ENCODE measurements around the gene IQSEC3. TPM values are rescaled to one million over a fixed set of nuclear protein-coding genes. Genes with fewer than 3 reads are reported as not detected.

Gene IQSEC3
- total RNA-seq, 1 experiment from 2014 or later = not detected

DNA sequence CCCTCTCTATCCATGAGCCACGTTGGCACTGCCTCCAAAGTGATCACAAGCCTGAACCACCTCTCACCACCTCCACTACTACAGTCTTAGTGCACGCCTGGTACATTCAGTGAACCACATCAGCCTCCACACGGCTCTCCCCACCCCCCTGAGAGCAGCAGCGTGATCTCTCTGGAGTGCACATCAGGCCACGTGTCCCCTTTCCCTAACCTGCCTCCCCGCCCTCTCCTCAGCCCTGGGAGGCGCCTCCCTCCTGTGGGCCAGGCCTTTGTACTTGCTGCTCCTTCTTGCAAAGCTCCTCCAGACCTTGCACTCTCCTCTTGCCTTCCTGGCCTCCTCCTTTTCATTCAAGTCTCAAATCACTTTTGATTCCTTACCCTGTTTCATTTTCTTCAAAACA lies 97.6 kb downstream of the IQSEC3 start:
- BruUV-seq (replicated peaks) = no TSS peak
- CTCF ChIA-PET = no interaction called here
- Histone ChIP-seq H3K36me3 (ENCODE audit: control insufficient read depth, insufficient read depth, low read length) (no peaks in the 10 kb centered on the region), H3K4me1 (ENCODE audit: control insufficient read depth, insufficient read depth, low read length) (no peaks in the 10 kb centered on the region), H3K9me3 (ENCODE audit: control insufficient read depth, insufficient read depth, low read depth, low read length) (no peaks in the 10 kb centered on the region), H3K27me3 (ENCODE audit: control insufficient read depth, insufficient read depth, low read length) (no peaks in the 10 kb centered on the region), H3K4me3 (ENCODE audit: low read depth in 2 of 2, low read length in 2 of 2) (no peak overlapping the region), H3K27ac (ENCODE audit: low read length) (no peak overlapping the region)
- no peak for DNase-seq (ENCODE audit: low read depth, low spot score)
- intact Hi-C loops (cut with micrococcal nuclease; ENCODE audit: unreplicated experiment) (no loop called here), in situ Hi-C loops (cut with HindIII; ENCODE audit: low pct_unique_long_range_greater_than_20kb, low sequenced_read_pairs) (no loop called here)
- POLR2A ChIA-PET = no interaction called here
- ATAC-seq = no peak
- TF ChIP-seq, protein P1, sequence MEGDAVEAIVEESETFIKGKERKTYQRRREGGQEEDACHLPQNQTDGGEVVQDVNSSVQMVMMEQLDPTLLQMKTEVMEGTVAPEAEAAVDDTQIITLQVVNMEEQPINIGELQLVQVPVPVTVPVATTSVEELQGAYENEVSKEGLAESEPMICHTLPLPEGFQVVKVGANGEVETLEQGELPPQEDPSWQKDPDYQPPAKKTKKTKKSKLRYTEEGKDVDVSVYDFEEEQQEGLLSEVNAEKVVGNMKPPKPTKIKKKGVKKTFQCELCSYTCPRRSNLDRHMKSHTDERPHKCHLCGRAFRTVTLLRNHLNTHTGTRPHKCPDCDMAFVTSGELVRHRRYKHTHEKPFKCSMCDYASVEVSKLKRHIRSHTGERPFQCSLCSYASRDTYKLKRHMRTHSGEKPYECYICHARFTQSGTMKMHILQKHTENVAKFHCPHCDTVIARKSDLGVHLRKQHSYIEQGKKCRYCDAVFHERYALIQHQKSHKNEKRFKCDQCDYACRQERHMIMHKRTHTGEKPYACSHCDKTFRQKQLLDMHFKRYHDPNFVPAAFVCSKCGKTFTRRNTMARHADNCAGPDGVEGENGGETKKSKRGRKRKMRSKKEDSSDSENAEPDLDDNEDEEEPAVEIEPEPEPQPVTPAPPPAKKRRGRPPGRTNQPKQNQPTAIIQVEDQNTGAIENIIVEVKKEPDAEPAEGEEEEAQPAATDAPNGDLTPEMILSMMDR (IDR thresholded peaks at IDR 0.05) = no peak
- no peak for TF ChIP-seq TCF7L2 (IDR thresholded peaks at IDR 0.05; ENCODE audit: low read depth, low read length)
- TF ChIP-seq, protein P2, sequence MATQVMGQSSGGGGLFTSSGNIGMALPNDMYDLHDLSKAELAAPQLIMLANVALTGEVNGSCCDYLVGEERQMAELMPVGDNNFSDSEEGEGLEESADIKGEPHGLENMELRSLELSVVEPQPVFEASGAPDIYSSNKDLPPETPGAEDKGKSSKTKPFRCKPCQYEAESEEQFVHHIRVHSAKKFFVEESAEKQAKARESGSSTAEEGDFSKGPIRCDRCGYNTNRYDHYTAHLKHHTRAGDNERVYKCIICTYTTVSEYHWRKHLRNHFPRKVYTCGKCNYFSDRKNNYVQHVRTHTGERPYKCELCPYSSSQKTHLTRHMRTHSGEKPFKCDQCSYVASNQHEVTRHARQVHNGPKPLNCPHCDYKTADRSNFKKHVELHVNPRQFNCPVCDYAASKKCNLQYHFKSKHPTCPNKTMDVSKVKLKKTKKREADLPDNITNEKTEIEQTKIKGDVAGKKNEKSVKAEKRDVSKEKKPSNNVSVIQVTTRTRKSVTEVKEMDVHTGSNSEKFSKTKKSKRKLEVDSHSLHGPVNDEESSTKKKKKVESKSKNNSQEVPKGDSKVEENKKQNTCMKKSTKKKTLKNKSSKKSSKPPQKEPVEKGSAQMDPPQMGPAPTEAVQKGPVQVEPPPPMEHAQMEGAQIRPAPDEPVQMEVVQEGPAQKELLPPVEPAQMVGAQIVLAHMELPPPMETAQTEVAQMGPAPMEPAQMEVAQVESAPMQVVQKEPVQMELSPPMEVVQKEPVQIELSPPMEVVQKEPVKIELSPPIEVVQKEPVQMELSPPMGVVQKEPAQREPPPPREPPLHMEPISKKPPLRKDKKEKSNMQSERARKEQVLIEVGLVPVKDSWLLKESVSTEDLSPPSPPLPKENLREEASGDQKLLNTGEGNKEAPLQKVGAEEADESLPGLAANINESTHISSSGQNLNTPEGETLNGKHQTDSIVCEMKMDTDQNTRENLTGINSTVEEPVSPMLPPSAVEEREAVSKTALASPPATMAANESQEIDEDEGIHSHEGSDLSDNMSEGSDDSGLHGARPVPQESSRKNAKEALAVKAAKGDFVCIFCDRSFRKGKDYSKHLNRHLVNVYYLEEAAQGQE (IDR thresholded peaks at IDR 0.05; ENCODE audit: insufficient read depth in 1 of 2, low read depth in 2 of 2, low read length in 1 of 2) = no peak
- TF ChIP-seq POLR2AphosphoS5 (IDR thresholded peaks at IDR 0.05; ENCODE audit: low read depth, low read length) = no peak
- TF ChIP-seq SIN3A (IDR thresholded peaks at IDR 0.05; ENCODE audit: borderline replicate concordance, insufficient read depth, low read depth, low read length) = no peak

DNA sequence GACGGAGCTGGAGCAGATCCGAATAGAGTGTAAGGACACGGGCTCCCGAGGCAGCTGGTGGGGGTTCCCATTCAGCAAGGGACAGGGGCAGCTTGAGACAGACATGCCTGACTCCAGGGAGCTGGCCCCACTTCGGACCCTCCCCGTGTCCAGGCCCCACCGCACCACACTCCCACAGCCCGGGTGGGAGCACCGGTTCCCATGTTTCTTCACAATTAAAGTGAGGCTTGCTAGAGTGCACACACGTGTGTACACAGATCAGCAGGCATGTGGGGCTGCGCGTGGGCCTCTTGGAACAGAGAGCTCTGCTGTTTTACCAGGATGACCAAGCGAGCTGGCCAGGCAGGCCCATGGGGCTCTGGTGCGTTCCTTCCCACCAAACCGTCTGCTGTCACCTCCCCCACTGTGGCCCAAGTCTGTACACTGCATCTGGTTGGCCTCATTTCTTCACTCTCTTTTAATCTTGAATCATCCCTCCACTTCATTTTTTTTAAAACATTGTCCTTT lies 99.3 kb downstream of the IQSEC3 start:
- Histone ChIP-seq H3K4me1 (ENCODE audit: control insufficient read depth, insufficient read depth, low read length) (no peaks in the 10 kb centered on the region), H3K27me3 (ENCODE audit: control insufficient read depth, insufficient read depth, low read length) (no peaks in the 10 kb centered on the region), H3K36me3 (ENCODE audit: control insufficient read depth, insufficient read depth, low read length) (no peaks in the 10 kb centered on the region), H3K4me3 (ENCODE audit: low read depth in 2 of 2, low read length in 2 of 2) (no peak overlapping the region), H3K9me3 (ENCODE audit: control insufficient read depth, insufficient read depth, low read depth, low read length) (no peaks in the 10 kb centered on the region), H3K27ac (ENCODE audit: low read length) (no peak overlapping the region)
- ATAC-seq (no peak), DNase-seq (ENCODE audit: low read depth, low spot score) (no peak)
- in situ Hi-C loops (cut with HindIII; ENCODE audit: low pct_unique_long_range_greater_than_20kb, low sequenced_read_pairs) (no loop called here), intact Hi-C loops (cut with micrococcal nuclease; ENCODE audit: unreplicated experiment) (no loop called here)
- BruUV-seq (replicated peaks) = no TSS peak
- TF ChIP-seq TCF7L2 (IDR thresholded peaks at IDR 0.05; ENCODE audit: low read depth, low read length) = no peak
- TF ChIP-seq, protein P1 (IDR thresholded peaks at IDR 0.05) = no peak
- TF ChIP-seq, protein P2 (IDR thresholded peaks at IDR 0.05; ENCODE audit: insufficient read depth in 1 of 2, low read depth in 2 of 2, low read length in 1 of 2) = no peak
- no peak for TF ChIP-seq POLR2AphosphoS5 (IDR thresholded peaks at IDR 0.05; ENCODE audit: low read depth, low read length)
- no peak for TF ChIP-seq SIN3A (IDR thresholded peaks at IDR 0.05; ENCODE audit: borderline replicate concordance, insufficient read depth, low read depth, low read length)
- ChIA-PET POLR2A (no interaction called here), CTCF (no interaction called here)
